Jurkat, Clone E6-1 (cell line): ENCODE results near the gene NANOGP8. TPM values are rescaled to one million over a fixed set of nuclear protein-coding genes. Genes with fewer than 3 reads are reported as not detected.
"Not testable (repeated sequence)": the region's sequence is repeated elsewhere in the genome, so short reads cannot be mapped to it uniquely, and the experiment has no call there.

Experiments
- DNase-seq: peaks from one replicate; pipeline ENCODE4 v3.0.0-alpha.2; 2011; ENCODE audit warnings: low read depth, low spot score
- H3K4me3 ChIP-seq: 2 replicates; pipeline ENCODE4 v1.5.1; 2011; ENCODE audit warnings: mild to moderate bottlenecking, low read length, control low read depth, moderate library complexity
- polyA plus RNA-seq: library from polyadenylated mRNA; unstranded; fragments of >200 nt; gene quantifications from one replicate; pipeline ENCODE4 v1.2.1, GENCODE V29; 2012; ENCODE audit warnings: missing spikeins; ENCODE audit not compliant: insufficient read length, insufficient read depth

NANOGP8 gene
- polyA plus RNA-seq: not detected

- DNase-seq, H3K4me3 ChIP-seq: not testable (repeated sequence)
These were observed at the start of gene NANOGP8 for GRCh38 chr15:35085176-35085919. TSS of gene NANOGP8 (minus strand) at chr15:35085295. CDS start at chr15:35085110, 185 bp downstream.

DNA sequence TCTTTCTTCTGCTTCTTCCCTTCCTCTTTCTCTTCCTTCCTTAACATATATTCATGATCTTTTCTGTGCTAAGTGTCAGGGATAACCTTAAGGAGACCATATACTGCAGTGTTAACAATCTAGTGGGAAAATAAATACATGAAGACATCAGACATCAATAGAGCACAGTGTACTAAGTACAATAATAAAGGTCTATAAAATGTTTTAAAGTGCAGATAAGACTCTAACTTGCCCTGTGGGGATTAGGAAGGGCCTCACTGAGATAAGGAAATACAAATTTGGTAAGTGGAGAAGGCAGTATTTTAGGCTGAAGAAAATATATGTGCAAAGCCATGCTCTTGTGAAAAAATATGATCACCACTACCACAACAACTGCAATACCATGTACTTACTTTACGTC is 49.2 kb upstream of the NANOGP8 start:
- DNase-seq: no peak
- H3K4me3 ChIP-seq: no peak overlapping the region

DNA sequence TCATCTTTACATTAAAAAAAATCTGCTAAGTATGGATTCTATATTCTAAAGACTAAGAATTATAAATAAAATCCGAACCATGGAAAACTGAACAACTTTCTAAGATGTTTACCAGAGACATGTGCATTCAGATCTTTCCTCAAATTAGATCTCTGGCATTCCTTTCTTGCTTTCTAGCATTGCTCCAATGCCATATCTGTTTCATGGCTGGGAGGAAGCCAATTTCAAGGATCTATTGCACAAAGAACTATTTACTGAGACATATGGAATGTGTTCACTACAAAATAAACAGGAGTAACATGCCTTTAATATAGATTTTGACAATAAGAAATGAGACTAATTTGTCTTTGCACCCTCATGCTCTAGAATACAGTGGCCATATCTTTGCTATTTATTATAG is 45.1 kb upstream of the NANOGP8 start:
- no peak overlapping the region for H3K4me3 ChIP-seq
- no peak for DNase-seq

DNA sequence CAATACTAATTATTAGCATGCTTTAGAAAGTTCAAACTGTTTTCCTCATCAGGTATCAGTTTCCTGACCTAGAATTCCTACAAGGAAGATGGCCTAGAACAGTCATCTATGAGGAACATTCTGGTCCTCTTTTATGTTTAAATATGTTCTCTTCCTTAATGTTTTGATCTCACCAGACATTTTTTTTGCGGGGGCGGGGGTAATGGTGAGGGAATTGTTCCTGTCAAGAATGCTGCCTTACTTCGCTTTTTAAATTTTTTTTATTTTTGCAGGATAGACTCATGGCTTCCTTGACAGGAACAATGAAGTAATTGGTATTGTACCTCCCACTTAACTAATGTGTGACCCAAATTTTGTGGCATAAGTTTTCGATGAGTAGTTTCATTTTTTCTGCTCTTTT is 44.3 kb upstream of the NANOGP8 start:
- DNase-seq: no peak
- H3K4me3 ChIP-seq: no peak overlapping the region

DNA sequence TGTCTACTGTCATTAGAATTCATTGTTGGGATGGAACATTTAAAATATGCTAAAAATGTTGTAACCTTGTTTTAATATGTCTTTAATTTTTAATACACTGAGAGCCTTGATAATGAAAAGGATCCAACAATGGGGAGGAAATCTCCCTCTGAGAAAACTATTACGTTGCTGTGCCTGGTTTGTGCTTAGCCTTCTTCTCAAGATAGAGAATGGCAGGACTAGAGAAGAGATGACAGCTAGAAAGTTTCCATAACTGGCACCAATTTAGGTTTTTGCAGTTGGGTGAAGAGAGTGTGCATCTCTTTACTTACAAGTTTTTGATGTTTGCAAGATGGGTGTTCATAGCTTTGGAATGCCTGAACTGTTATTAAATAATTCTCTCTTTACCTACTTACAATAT is 42.6 kb upstream of the NANOGP8 start:
- DNase-seq: no peak
- no peak overlapping the region for H3K4me3 ChIP-seq

DNA sequence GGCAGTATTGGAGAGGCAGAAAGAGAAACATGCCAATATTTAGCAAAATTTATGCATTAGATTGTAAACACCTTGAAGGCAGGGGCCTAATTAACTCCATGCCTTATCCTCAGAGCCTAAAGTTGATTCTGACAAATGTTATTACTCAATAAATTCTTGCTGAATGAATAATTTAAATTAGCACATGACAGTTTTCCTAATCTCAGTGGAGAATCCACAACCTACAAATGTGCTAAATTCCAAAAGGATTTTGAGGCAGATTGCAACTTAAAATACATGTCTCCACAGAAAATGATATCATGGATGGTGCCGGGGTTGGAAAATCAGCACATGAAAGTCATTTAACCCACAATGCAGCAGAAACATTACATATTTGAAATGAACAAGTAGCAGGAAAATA is 41.1 kb upstream of the NANOGP8 start:
- no peak overlapping the region for H3K4me3 ChIP-seq
- no peak for DNase-seq

DNA sequence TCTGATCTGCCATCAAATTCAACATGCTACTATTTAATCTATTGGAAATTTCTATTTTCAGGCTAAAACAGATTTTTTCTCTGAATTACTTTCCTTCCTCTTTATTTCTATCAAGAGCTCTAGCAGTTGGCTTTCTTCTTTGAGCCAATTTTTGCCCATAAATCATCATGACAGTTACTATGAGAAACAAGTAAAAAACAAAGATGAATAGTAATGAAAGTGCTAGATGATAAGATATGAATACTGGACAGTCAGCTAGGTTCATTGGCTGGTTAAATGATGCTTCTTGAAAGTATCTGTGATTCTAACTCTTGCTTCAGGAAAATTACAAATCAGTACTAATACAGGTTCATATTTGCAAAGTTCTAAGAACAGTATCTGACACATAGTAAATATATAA is 38.6 kb upstream of the NANOGP8 start:
- no peak overlapping the region for H3K4me3 ChIP-seq
- no peak for DNase-seq

DNA sequence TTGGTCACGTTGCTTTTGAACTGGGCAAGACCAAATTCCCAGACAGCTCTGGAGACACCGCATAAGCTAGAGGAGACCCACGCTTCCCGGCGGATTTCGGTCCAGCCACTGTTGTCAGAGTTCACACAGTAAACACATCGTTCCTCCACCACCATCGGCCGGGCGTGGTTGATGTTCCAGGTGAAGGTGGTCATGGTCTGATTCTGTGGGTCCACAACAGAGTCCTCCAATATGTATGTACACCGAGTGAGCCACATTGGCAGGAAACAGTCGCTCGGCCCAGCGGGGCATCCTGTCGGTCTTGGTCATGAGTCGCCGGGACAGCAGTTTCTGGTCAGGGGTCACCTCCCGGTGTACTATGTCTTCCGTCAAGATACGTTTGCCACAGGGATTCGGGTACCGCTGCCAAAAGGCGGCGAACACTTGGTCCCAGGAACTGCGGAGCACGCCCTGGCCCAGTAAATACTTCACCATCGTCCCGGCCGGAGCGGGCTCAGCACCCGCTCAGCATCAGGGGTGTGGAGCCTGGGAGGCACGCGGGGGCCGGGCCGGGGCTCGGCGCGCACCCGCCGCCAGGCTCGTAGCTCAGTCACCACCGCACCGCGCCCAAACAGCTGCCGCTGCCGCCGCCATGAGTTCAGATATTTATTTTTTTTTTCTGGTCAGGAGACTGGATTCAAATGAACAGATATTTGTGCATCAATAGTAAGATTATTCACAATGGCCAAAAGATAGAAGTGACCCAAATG is 36.7 kb upstream of the NANOGP8 start:
- no peak for DNase-seq
- H3K4me3 ChIP-seq: no peak overlapping the region

DNA sequence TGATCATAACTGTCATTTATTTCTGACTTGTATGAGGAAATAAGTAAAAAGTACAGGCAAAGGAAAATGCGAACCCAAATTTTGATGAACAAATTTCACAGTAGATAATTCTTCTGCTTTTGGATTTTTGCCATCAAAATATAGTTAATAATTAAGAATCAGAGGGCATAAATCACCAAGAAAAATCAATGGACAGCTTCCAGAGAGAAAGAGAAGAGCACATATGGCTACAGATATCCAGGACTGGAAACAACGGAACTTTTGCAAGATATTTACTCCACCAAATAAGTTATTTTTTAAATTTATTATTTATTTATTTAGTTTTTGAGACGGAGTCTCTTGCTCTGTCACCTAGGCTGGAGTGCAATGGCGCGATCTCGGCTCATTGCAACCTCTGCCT is 35.1 kb upstream of the NANOGP8 start:
- H3K4me3 ChIP-seq: no peak overlapping the region
- no peak for DNase-seq

- DNase-seq: no peak
- H3K4me3 ChIP-seq: no peak overlapping the region
These were observed 33.9 kb upstream of the NANOGP8 start for GRCh38 chr15:35118960-35119359.

DNA sequence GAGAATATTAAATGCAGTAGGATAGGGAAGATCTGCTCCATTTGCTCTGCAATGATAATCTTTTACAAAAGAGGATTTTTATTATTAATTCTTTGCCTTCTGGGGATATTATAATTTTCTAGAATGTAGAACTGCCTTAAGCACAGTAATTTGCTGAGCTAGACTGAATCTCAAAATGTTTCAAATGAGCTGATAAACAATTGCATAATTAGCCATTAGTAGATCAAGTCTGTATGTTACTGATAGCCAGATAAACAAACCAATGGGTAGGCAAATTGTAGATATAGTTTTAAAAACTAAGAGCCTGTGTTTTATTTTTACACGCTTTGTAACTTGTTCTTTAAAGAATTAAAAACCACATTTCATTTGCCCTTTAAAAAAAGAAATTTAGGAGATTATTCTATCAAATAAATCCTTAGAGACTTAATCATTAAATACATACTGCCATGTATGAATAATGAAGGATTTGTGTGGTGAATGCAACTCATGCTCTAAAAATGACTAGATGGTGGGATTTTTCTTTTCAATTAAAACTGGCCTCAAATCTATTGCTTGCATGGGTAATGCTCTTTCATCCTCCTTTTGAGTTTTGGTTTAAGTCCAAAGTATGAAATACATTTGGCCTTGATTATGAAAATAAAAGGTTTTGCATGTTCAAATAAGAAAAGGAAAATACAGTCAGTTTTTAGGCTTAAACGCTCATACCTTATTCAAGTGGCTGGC is 32.6 kb upstream of the NANOGP8 start:
- DNase-seq: no peak
- H3K4me3 ChIP-seq: no peak overlapping the region

- DNase-seq: peak; percentile 57
- H3K4me3 ChIP-seq: no peak overlapping the region
These were observed 30.1 kb upstream of the NANOGP8 start for GRCh38 chr15:35115155-35115725.

DNA sequence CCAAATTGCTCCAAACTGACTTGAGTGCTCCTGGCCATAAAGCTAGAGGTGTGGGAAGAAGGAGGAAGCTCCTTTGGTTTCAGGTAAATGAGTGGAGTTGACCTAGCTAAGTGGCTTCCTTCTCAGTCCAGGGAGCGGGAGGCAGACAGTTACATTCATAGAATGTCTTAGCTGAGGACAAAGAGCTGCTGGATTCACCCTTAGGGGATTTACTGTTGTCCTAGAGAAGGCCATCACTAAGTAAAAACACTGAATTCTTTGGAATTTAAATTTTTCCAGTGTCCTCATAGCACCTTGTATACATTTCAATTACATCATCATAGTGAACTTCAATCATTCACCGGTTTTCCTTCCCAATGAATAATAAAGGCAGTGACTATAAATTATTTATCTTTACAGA is 27.3 kb upstream of the NANOGP8 start:
- no peak overlapping the region for H3K4me3 ChIP-seq
- DNase-seq: no peak

GRCh38 chr15:35111861-35112260 is 26.8 kb upstream of the NANOGP8 start:
- H3K4me3 ChIP-seq: no peak overlapping the region
- no peak for DNase-seq

- H3K4me3 ChIP-seq: no peak overlapping the region
These were observed 23.4 kb upstream of the NANOGP8 start for GRCh38 chr15:35108453-35108852.

GRCh38 chr15:35107561-35107960 is 22.5 kb upstream of the NANOGP8 start:
- H3K4me3 ChIP-seq: no peak overlapping the region
- DNase-seq: no peak

More at GRCh38 chr15:35108453-35108852, 23.4 kb upstream of the NANOGP8 start:
- DNase-seq: no peak

- DNase-seq: no peak
These were observed 22.0 kb upstream of the NANOGP8 start for GRCh38 chr15:35107122-35107521.

GRCh38 chr15:35104526-35105147 is 19.5 kb upstream of the NANOGP8 start:
- DNase-seq: no peak
- no peak overlapping the region for H3K4me3 ChIP-seq

More at GRCh38 chr15:35107122-35107521, 22.0 kb upstream of the NANOGP8 start:
- H3K4me3 ChIP-seq: no peak overlapping the region

- no peak overlapping the region for H3K4me3 ChIP-seq
- DNase-seq: no peak
These were observed 17.1 kb upstream of the NANOGP8 start for GRCh38 chr15:35102186-35102585.
